ENCODE results near the gene NUSAP1. TPM values are rescaled to one million over a fixed set of nuclear protein-coding genes. Genes with fewer than 3 reads are reported as not detected.
A peak's percentile ranks its signal among the peaks of the same experiment; 100 is the strongest.
"Not testable (repeated sequence)": the region's sequence is repeated elsewhere in the genome, so short reads cannot be mapped to it uniquely, and the experiment has no call there.

NUSAP1 gene
- total and polyA plus RNA-seq, 4 experiments from 2014 or later = 1.8 to 4.4 (median 3.9) TPM

DNA sequence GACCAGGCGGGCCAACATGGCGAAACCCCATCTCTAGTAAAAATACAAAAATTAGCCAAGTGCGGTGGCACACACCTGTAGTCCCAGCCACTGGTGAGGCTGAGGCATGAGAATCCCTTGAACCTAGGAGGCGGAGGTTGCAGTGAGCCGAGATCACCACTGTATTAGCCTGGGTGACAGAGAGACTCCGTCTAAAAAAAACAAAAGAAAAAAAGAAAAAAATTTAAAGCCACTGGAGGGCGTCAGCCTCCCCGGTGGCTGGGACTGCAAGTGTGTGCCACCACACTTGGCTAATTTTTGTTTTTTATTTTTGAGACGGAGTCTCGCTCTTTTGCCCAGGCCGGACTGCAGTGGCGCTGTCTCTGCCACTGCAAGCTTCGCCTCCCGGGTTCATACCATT lies 92.1 kb downstream of the NUSAP1 start:
- intact Hi-C loops (cut with micrococcal nuclease) = no loop called here
- Mint-ChIP-seq H3K9me3 (no peaks in the 10 kb centered on the region), H3K36me3 (peaks cover 5 to 6% of the 10 kb centered on the region in 2 donors), H3K27me3 (no peaks in the 10 kb centered on the region), H3K4me3 (peak overlapping the region in 1 of 8 donors; percentile 11), H3K27ac (no peak overlapping the region), H3K4me1 (peaks cover 22 to 45% (median 36%) of the 10 kb centered on the region in 4 donors)
- H3K4me1 ChIP-seq (ENCODE audit: insufficient read depth, low read length) = peaks cover 23% of the 10 kb centered on the region
- no peaks in the 10 kb centered on the region for H3K27me3 ChIP-seq (ENCODE audit: insufficient read depth, low read length)
- no peaks in the 10 kb centered on the region for H3K9me3 ChIP-seq (ENCODE audit: control insufficient read depth in 1 of 2, low read length in 2 of 2)
- H3K36me3 ChIP-seq (ENCODE audit: insufficient read depth, low read length) = no peaks in the 10 kb centered on the region
- no peak overlapping the region for H3K27ac ChIP-seq (ENCODE audit: low read depth, low read length)
- CTCF ChIA-PET (ENCODE audit: partially characterized antibody) = no interaction called here
- POLR2A ChIA-PET (ENCODE audit: partially characterized antibody) = no interaction called here
- H3K4me3 ChIP-seq (ENCODE audit: low read length in 2 of 2) = no peak overlapping the region
- DNase-seq = no peak

DNA sequence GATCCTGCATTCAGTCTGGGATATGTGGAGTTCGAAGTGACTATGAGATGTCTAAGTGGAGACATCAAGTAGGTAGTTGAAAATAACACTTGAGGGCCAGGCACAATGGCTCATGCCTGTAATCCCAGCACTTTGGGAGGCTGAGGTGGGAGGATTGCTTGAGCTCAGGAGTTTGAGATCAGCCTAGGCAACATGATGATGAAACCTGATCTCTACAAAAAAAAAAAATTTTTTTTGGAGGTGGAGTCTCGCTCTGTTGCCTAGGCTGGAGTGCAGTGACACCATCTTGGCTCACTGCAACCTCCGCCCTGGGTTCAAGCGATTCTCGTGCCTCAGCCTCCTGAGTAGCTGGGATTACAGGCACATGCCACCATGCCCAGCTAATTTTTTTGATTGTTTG lies 93.2 kb downstream of the NUSAP1 start:
- intact Hi-C loops (cut with micrococcal nuclease); CTCF ChIA-PET (ENCODE audit: partially characterized antibody); H3K36me3 Mint-ChIP-seq; H3K27me3 Mint-ChIP-seq; POLR2A ChIA-PET (ENCODE audit: partially characterized antibody); H3K27me3 ChIP-seq (ENCODE audit: insufficient read depth, low read length); H3K4me3 ChIP-seq (ENCODE audit: low read length in 2 of 2); H3K36me3 ChIP-seq (ENCODE audit: insufficient read depth, low read length); DNase-seq; H3K4me3 Mint-ChIP-seq; H3K9me3 Mint-ChIP-seq; H3K9me3 ChIP-seq (ENCODE audit: control insufficient read depth in 1 of 2, low read length in 2 of 2); H3K27ac ChIP-seq (ENCODE audit: low read depth, low read length): not testable (repeated sequence)
- Mint-ChIP-seq H3K27ac (peak overlapping the region in 1 of 7 donors; percentile 39), H3K4me1 (peaks cover 19 to 36% (median 31%) of the 10 kb centered on the region in 4 donors)
- peaks cover 23% of the 10 kb centered on the region for H3K4me1 ChIP-seq (ENCODE audit: insufficient read depth, low read length)

DNA sequence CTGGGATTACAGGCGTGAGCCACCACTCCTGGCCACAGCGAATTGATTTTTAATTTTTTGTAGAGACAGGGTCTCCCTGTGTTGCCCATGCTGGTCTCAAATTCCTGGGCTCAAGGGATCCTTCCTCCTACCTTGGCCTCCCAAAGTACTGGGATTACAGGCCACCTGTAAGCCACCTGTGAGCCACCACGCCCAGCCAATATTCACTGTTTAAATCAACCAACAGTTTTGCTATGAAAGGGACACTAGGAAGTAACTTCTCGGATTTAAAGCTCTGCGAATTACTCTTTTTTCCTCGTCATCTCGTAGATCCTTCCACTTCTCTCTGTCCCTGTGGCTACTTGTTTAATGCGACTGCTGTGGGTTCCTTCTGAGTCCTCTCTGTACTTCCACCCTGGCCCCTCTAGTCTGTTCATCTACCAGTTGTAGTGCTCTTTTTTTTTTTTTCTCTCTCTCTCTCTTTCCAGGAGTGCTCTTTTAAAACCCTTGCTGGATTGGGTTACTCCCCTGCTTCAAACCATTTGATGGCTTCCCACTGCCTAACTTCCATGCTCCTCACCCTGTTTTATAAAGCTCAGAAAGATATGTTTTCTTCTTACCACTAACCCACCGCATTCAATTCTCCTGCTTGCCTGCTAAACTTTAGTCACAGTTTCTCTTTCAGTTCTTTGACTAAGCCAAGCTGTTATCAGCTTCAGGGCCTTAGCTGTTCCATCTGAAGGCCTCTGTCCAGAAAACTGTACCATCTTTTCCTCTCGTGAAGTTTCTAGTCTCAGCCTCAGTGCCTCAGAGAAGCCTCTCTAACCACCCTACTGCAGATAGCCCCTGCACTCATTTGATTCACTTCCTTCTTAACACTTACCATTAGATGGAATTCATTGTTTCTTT lies 96.6 kb downstream of the NUSAP1 start:
- Histone ChIP-seq H3K27me3 (ENCODE audit: insufficient read depth, low read length) (no peaks in the 10 kb centered on the region), H3K9me3 (ENCODE audit: control insufficient read depth in 1 of 2, low read length in 2 of 2) (no peaks in the 10 kb centered on the region), H3K4me1 (ENCODE audit: insufficient read depth, low read length) (peaks cover 12% of the 10 kb centered on the region), H3K36me3 (ENCODE audit: insufficient read depth, low read length) (no peaks in the 10 kb centered on the region), H3K4me3 (ENCODE audit: low read length in 2 of 2) (no peak overlapping the region), H3K27ac (ENCODE audit: low read depth, low read length) (no peak overlapping the region)
- intact Hi-C loops (cut with micrococcal nuclease) = no loop called here
- H3K4me3 Mint-ChIP-seq = peak overlapping the region in 7 of 8 donors; percentile 10 to 66 (median 31)
- CTCF ChIA-PET (ENCODE audit: partially characterized antibody) = interaction anchor here (0.8 kb wide), 1 partner anchor 483 kb away, joined by 3 read pairs; no protein-coding TSS in a partner anchor
- no peak for DNase-seq
- no peaks in the 10 kb centered on the region for H3K27me3 Mint-ChIP-seq
- peak overlapping the region; percentile 28 to 90 (median 71) for H3K27ac Mint-ChIP-seq
- POLR2A ChIA-PET (ENCODE audit: partially characterized antibody) = interaction anchor here (1.0 kb wide), 1 partner anchor 28 kb away, joined by 3 read pairs; no protein-coding TSS in a partner anchor
- peaks cover 15 to 32% (median 22%) of the 10 kb centered on the region in 4 donors for H3K4me1 Mint-ChIP-seq
- H3K9me3 Mint-ChIP-seq = no peaks in the 10 kb centered on the region
- peaks cover 7% of the 10 kb centered on the region in 2 donors for H3K36me3 Mint-ChIP-seq

Other genes starting within 250 kb of the NUSAP1 start
- gene INO80, start 216.6 kb upstream of the NUSAP1 start, total RNA-seq = 10 to 100 TPM; 29.7 to 34.4 TPM
- 1 to 10 TPM; 1.5 to 6.7 TPM for gene INO80, start 216.6 kb upstream of the NUSAP1 start, polyA plus RNA-seq
- gene EXD1, start 102.1 kb upstream of the NUSAP1 start, total RNA-seq = not detected
- not detected for gene EXD1, start 102.1 kb upstream of the NUSAP1 start, polyA plus RNA-seq
- 10 to 100 TPM; 26.4 to 27.1 TPM for gene CHP1, start 101.6 kb upstream of the NUSAP1 start, total RNA-seq
- gene CHP1, start 101.6 kb upstream of the NUSAP1 start, polyA plus RNA-seq = 10 to 100 TPM in 1 of 2 donors, 1 to 10 TPM in 1; 9.8 to 16.4 TPM
- under 1 TPM; 0.52 to 0.72 TPM for gene OIP5, start 290 bp upstream of the NUSAP1 start, total RNA-seq
- under 1 TPM; 0.70 to 0.76 TPM for gene OIP5, start 290 bp upstream of the NUSAP1 start, polyA plus RNA-seq
- 10 to 100 TPM; 14.2 to 15.8 TPM for gene NDUFAF1, start 69.6 kb downstream of the NUSAP1 start, total RNA-seq
- 10 to 100 TPM; 19.1 to 23.9 TPM for gene NDUFAF1, start 69.6 kb downstream of the NUSAP1 start, polyA plus RNA-seq
- 10 to 100 TPM; 31.9 to 35.9 TPM for gene RTF1, start 84.2 kb downstream of the NUSAP1 start, total RNA-seq
- gene RTF1, start 84.2 kb downstream of the NUSAP1 start, polyA plus RNA-seq = 10 to 100 TPM in 1 of 2 donors, 1 to 10 TPM in 1; 7.4 to 29.6 TPM
- gene ITPKA, start 161.0 kb downstream of the NUSAP1 start, total RNA-seq = under 1 TPM in 1 of 2 experiments, not detected in 1; 0.36 TPM
- under 1 TPM; 0.23 to 0.46 TPM for gene ITPKA, start 161.0 kb downstream of the NUSAP1 start, polyA plus RNA-seq
- 1 to 10 TPM; 3.7 to 3.8 TPM for gene LTK, start 180.9 kb downstream of the NUSAP1 start, total RNA-seq
- gene LTK, start 180.9 kb downstream of the NUSAP1 start, polyA plus RNA-seq = 1 to 10 TPM; 1.9 to 5.1 TPM
- gene RPAP1, start 211.4 kb downstream of the NUSAP1 start, total RNA-seq = 10 to 100 TPM; 50.6 to 52.2 TPM
- gene RPAP1, start 211.4 kb downstream of the NUSAP1 start, polyA plus RNA-seq = 10 to 100 TPM in 1 of 2 donors, 1 to 10 TPM in 1; 5.5 to 18.2 TPM
- gene TYRO3, start 226.3 kb downstream of the NUSAP1 start, total RNA-seq = under 1 TPM; 0.17 to 0.36 TPM
- gene TYRO3, start 226.3 kb downstream of the NUSAP1 start, polyA plus RNA-seq = under 1 TPM in 1 of 2 donors, not detected in 1; 0.11 TPM

All from CD4-positive, alpha-beta memory T cell (primary cell).